H9 (cell line): Measurements from ENCODE around the gene CD4. TPM values are rescaled to one million over a fixed set of nuclear protein-coding genes. Genes with fewer than 3 reads are reported as not detected.

ENCODE experiments used
- DNase-seq: peaks from one replicate; pipeline ENCODE4 v3.0.0-alpha.2; 2017
- H2AFZ ChIP-seq: one replicate; pipeline ENCODE4 v1.6.1; 2013; ENCODE audit warnings: mild to moderate bottlenecking, low read length, control low read depth, moderate library complexity
- H2AK5ac ChIP-seq: 2 replicates; pipeline ENCODE4 v1.6.1; 2013; ENCODE audit warnings: low read length, control low read depth, mixed read lengths; ENCODE audit not compliant: insufficient read length
- H2BK120ac ChIP-seq: one replicate; pipeline ENCODE4 v1.6.1; 2013; ENCODE audit warnings: low read depth, mild to moderate bottlenecking, low read length, control low read depth, inconsistent platforms; ENCODE audit not compliant: poor library complexity, severe bottlenecking
- H2BK12ac ChIP-seq: 2 replicates; pipeline ENCODE4 v1.6.1; 2013; ENCODE audit warnings: low read length, control low read depth, mixed read lengths, low read depth; ENCODE audit not compliant: insufficient read length
- H2BK15ac ChIP-seq: 2 replicates; pipeline ENCODE4 v1.6.1; 2013; ENCODE audit warnings: low read depth, low read length, control low read depth
- H2BK20ac ChIP-seq: one replicate; pipeline ENCODE4 v1.6.1; 2013; ENCODE audit warnings: low read depth, mild to moderate bottlenecking, low read length, control low read depth, inconsistent platforms; ENCODE audit not compliant: poor library complexity, severe bottlenecking
- H2BK5ac ChIP-seq: 2 replicates; pipeline ENCODE4 v1.6.1; 2013; ENCODE audit warnings: low read length, control low read depth, mixed read lengths; ENCODE audit not compliant: insufficient read length
- H3K14ac ChIP-seq: 2 replicates; pipeline ENCODE4 v1.6.1; 2013; ENCODE audit warnings: low read length, control low read depth; ENCODE audit not compliant: insufficient read depth
- H3K18ac ChIP-seq: 2 replicates; pipeline ENCODE4 v1.6.1; 2013; ENCODE audit warnings: low read depth, mild to moderate bottlenecking, mixed read lengths, low read length, control low read depth; ENCODE audit not compliant: insufficient read length
- H3K23ac ChIP-seq: 2 replicates; pipeline ENCODE4 v1.6.1; 2013; ENCODE audit warnings: low read length, control low read depth, mixed read lengths, low read depth; ENCODE audit not compliant: insufficient read length
- H3K23me2 ChIP-seq: 2 replicates; pipeline ENCODE4 v1.6.1; 2013; ENCODE audit warnings: low read depth, mild to moderate bottlenecking, mixed read lengths, low read length, control low read depth; ENCODE audit not compliant: insufficient read length, poor library complexity, severe bottlenecking
- H3K27ac ChIP-seq: 2 replicates; pipeline ENCODE4 v1.5.1; 2013; ENCODE audit warnings: low read length, control low read depth, mixed read lengths, low read depth; ENCODE audit not compliant: insufficient read length
- H3K27me3 ChIP-seq: 2 replicates; pipeline ENCODE4 v1.6.1; 2013; ENCODE audit warnings: low read length, control low read depth, inconsistent platforms; ENCODE audit not compliant: insufficient read depth
- H3K4ac ChIP-seq: 2 replicates; pipeline ENCODE4 v1.6.1; 2013; ENCODE audit warnings: low read depth, mild to moderate bottlenecking, control low read depth, inconsistent platforms, low read length, moderate library complexity
- H3K4me1 ChIP-seq: 2 replicates; pipeline ENCODE4 v1.6.1; 2013; ENCODE audit warnings: low read length, control low read depth, inconsistent platforms; ENCODE audit not compliant: insufficient read depth
- H3K4me2 ChIP-seq: 2 replicates; pipeline ENCODE4 v1.6.1; 2013; ENCODE audit warnings: low read length, control low read depth, mixed read lengths; ENCODE audit not compliant: insufficient read length, insufficient read depth
- H3K56ac ChIP-seq: 2 replicates; pipeline ENCODE4 v1.6.1; 2013; ENCODE audit warnings: low read depth, mild to moderate bottlenecking, mixed read lengths, low read length, control low read depth; ENCODE audit not compliant: insufficient read length
- H3K79me1 ChIP-seq: 2 replicates; pipeline ENCODE4 v1.6.1; 2013; ENCODE audit warnings: low read depth, mild to moderate bottlenecking, moderate library complexity, low read length, control low read depth, inconsistent platforms; ENCODE audit not compliant: insufficient read depth, poor library complexity, severe bottlenecking
- H3K79me2 ChIP-seq: 2 replicates; pipeline ENCODE4 v1.6.1; 2013; ENCODE audit warnings: low read length, control low read depth, inconsistent platforms; ENCODE audit not compliant: insufficient read depth
- H3K9ac ChIP-seq: 2 replicates; pipeline ENCODE4 v1.6.1; 2013; ENCODE audit warnings: low read length, control low read depth, mixed read lengths; ENCODE audit not compliant: insufficient read length; ENCODE audit errors: extremely low read depth
- H3K9me3 ChIP-seq: one replicate; pipeline ENCODE4 v1.6.1; 2013; ENCODE audit warnings: low read depth, low read length, inconsistent platforms; ENCODE audit not compliant: control insufficient read depth
- H3T11ph ChIP-seq: one replicate; pipeline ENCODE4 v1.6.1; 2013; ENCODE audit warnings: mild to moderate bottlenecking, low read length, control low read depth, inconsistent platforms
- H4K20me1 ChIP-seq: one replicate; pipeline ENCODE4 v1.6.1; 2013; ENCODE audit not compliant: control insufficient read depth, insufficient read length, insufficient read depth
- H4K5ac ChIP-seq: 2 replicates; pipeline ENCODE4 v1.6.1; 2013; ENCODE audit warnings: low read depth, mild to moderate bottlenecking, mixed read lengths, low read length, control low read depth; ENCODE audit not compliant: insufficient read length
- H4K8ac ChIP-seq: replicated peaks from 2 replicates; pipeline ENCODE4 v1.6.1; 2013; ENCODE audit warnings: low read length, control low read depth, mixed read lengths, low read depth; ENCODE audit not compliant: insufficient read length
- H4K91ac ChIP-seq: 2 replicates; pipeline ENCODE4 v1.6.1; 2013; ENCODE audit warnings: low read depth, mild to moderate bottlenecking, moderate library complexity, mixed read lengths, low read length, control low read depth; ENCODE audit not compliant: insufficient read length
- H3K27ac Mint-ChIP-seq, 3 experiments: 2 replicates in 2 of 3; 3 replicates in 1 of 3; pipeline ENCODE4 v1.8.0; 2020 to 2021; ENCODE audit warnings: mixed read lengths in 3 of 3, mild to moderate bottlenecking in 1 of 3, moderate library complexity in 1 of 3
- H3K27me3 Mint-ChIP-seq: 2 replicates; pipeline ENCODE4 v1.8.0; 2021; ENCODE audit warnings: low read depth, mild to moderate bottlenecking, moderate library complexity, mixed read lengths
- H3K36me3 Mint-ChIP-seq, 3 experiments: 2 replicates in 2 of 3; 3 replicates in 1 of 3; pipeline ENCODE4 v1.8.0; 2020 to 2021; ENCODE audit warnings: low read depth in 3 of 3, mixed read lengths in 3 of 3; ENCODE audit not compliant: insufficient read depth in 1 of 3
- H3K4me1 Mint-ChIP-seq, 2 experiments: 2 replicates each; pipeline ENCODE4 v1.8.0; 2020; ENCODE audit warnings: mixed read lengths in 2 of 2
- H3K4me3 Mint-ChIP-seq, 2 experiments: 2 replicates in 1 of 2; 3 replicates in 1 of 2; pipeline ENCODE4 v1.8.0; 2020 to 2021; ENCODE audit warnings: mild to moderate bottlenecking in 2 of 2, mixed read lengths in 2 of 2, moderate library complexity in 1 of 2
- H3K9me3 Mint-ChIP-seq, 2 experiments: 2 replicates in 1 of 2; 3 replicates in 1 of 2; pipeline ENCODE4 v1.8.0; 2020; ENCODE audit warnings: mild to moderate bottlenecking in 2 of 2, mixed read lengths in 2 of 2, moderate library complexity in 1 of 2
- WGBS: extraction: QIAGEN DNeasy Blood & Tissue Kit; methylation state at CpG from one replicate; pipeline ENCODE4 v1.1.7; 2013; ENCODE audit warnings: missing lambda C conversion rate, low lambda C conversion rate, mixed read lengths; ENCODE audit not compliant: insufficient read length; ENCODE audit errors: extremely low coverage; 5-methylcytosine and 5-hydroxymethylcytosine counted together
- total RNA-seq: library from RNA; stranded (reverse); gene quantifications from 2 replicates; pipeline ENCODE4 v1.2.1, GENCODE V29; 2021
- TF ChIP-seq, protein P1 (sequence below): fragments of 200-600 bp; sonication (generic); conservative IDR thresholded peaks from 3 replicates; pipeline ENCODE4 v1.8.0; 2021; ENCODE audit warnings: antibody characterized with exemption, mild to moderate bottlenecking

The CD4 gene
- total RNA-seq, 1 experiment from 2014 or later: 1.1 TPM

- Histone ChIP-seq H3K4ac (no peak overlapping the region), H3K4me1 (no peaks in the 10 kb centered on the region; the same call in 1 of the 2 replicates), H3K79me2 (no peaks in the 10 kb centered on the region), H4K8ac (no peak overlapping the region), H2BK15ac (no peak overlapping the region), H2BK20ac (no peak overlapping the region), H3K23ac (no peak overlapping the region), H3K79me1 (no peaks in the 10 kb centered on the region), H3K27ac (no peak overlapping the region), H4K20me1 (no peaks in the 10 kb centered on the region), H2BK5ac (no peak overlapping the region), H2BK120ac (no peak overlapping the region), H3K9ac (no peak overlapping the region), H3K4me2 (no peak overlapping the region), H4K5ac (no peak overlapping the region), H3T11ph (no peak overlapping the region), H2AK5ac (no peak overlapping the region), H3K18ac (no peak overlapping the region), H3K14ac (no peak overlapping the region), H3K27me3 (no peaks in the 10 kb centered on the region), H2BK12ac (no peak overlapping the region), H3K9me3 (no peaks in the 10 kb centered on the region), H3K56ac (no peak overlapping the region), H3K23me2 (no peaks in the 10 kb centered on the region), H4K91ac (no peak overlapping the region), H2AFZ (no peak overlapping the region)
- Mint-ChIP-seq H3K27ac (no peak overlapping the region), H3K9me3 (no peaks in the 10 kb centered on the region), H3K4me1 (peaks cover 11% of the 10 kb centered on the region in 2 experiments), H3K36me3 (peaks cover 54 to 91% (median 87%) of the 10 kb centered on the region in 3 experiments; a peak in 6 of 7 replicates), H3K4me3 (no peak overlapping the region), H3K27me3 (no peaks in the 10 kb centered on the region)
- DNase-seq: no peak
- TF ChIP-seq, protein P1, sequence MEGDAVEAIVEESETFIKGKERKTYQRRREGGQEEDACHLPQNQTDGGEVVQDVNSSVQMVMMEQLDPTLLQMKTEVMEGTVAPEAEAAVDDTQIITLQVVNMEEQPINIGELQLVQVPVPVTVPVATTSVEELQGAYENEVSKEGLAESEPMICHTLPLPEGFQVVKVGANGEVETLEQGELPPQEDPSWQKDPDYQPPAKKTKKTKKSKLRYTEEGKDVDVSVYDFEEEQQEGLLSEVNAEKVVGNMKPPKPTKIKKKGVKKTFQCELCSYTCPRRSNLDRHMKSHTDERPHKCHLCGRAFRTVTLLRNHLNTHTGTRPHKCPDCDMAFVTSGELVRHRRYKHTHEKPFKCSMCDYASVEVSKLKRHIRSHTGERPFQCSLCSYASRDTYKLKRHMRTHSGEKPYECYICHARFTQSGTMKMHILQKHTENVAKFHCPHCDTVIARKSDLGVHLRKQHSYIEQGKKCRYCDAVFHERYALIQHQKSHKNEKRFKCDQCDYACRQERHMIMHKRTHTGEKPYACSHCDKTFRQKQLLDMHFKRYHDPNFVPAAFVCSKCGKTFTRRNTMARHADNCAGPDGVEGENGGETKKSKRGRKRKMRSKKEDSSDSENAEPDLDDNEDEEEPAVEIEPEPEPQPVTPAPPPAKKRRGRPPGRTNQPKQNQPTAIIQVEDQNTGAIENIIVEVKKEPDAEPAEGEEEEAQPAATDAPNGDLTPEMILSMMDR: no peak
- no CpG with 5 or more reads among the region's 9 CpGs for WGBS
These were observed 72.1 kb downstream of the CD4 start for GRCh38 chr12:6861391-6861790.
